NB4 (cell line): ENCODE measurements around the gene ZFP36L2.

Experiments
- POLR2A ChIP-seq: IDR thresholded peaks from 2 replicates; pipeline ENCODE4 v1.6.1; 2011; ENCODE audit warnings: mild to moderate bottlenecking; ENCODE audit not compliant: insufficient read length; ENCODE audit errors: extremely low read depth
- TF ChIP-seq, protein P1 (sequence below): IDR thresholded peaks from one replicate; pipeline ENCODE4 v1.5.1; 2012; ENCODE audit warnings: low read depth, low read length

DNA sequence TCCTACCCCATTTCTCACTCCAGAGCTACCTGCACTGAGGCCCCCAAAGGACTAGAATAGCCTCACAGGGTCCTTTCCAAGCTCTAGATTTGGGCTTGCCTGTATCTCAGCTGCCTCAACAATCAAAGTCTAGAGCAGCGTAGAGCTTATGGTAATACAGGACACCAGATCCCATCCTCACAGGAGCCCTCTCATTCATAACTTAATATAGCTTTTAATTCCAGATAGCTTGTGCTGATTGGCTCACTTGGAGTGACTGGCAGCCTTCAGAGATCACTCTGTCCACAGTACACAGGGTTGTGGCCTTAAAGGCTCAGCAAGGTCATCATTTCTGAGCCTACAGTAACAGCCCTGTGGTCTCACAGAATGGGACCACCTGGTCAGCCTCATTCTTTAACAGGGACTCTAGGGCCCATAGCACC, 51.4 kb downstream of the ZFP36L2 start:
- TF ChIP-seq, protein P1, sequence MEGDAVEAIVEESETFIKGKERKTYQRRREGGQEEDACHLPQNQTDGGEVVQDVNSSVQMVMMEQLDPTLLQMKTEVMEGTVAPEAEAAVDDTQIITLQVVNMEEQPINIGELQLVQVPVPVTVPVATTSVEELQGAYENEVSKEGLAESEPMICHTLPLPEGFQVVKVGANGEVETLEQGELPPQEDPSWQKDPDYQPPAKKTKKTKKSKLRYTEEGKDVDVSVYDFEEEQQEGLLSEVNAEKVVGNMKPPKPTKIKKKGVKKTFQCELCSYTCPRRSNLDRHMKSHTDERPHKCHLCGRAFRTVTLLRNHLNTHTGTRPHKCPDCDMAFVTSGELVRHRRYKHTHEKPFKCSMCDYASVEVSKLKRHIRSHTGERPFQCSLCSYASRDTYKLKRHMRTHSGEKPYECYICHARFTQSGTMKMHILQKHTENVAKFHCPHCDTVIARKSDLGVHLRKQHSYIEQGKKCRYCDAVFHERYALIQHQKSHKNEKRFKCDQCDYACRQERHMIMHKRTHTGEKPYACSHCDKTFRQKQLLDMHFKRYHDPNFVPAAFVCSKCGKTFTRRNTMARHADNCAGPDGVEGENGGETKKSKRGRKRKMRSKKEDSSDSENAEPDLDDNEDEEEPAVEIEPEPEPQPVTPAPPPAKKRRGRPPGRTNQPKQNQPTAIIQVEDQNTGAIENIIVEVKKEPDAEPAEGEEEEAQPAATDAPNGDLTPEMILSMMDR = no peak
- no peak for TF ChIP-seq POLR2A
